ENCODE results near the gene RMND5B. TPM values are rescaled to one million over a fixed set of nuclear protein-coding genes. Genes with fewer than 3 reads are reported as not detected.
A peak's percentile ranks its signal among the peaks of the same experiment; 100 is the strongest.

The RMND5B gene
- total RNA-seq, 2 donors from 2014 or later, result 36.0 to 36.9 TPM

- H3K27ac ChIP-seq (ENCODE audit: low read depth, low read length), result peak overlapping the region; percentile 68
- H3K36me3 Mint-ChIP-seq (ENCODE audit: low read depth), result peaks cover 17% of the 10 kb centered on the region
- peaks cover 12% of the 10 kb centered on the region for H3K4me1 Mint-ChIP-seq
- WGBS, 2 experiments (ENCODE audit: insufficient coverage in 1 of 2, insufficient read length in 1 of 2), result 21 to 37% methylated on average over 6 to 10 of the region's 10 CpGs
- no peak for TF ChIP-seq CTCF (conservative IDR thresholded peaks at IDR 0.05)
- peak overlapping the region; percentile 79 for H3K9ac ChIP-seq (ENCODE audit: extremely low read depth, low read length, poor library complexity, severe bottlenecking)
- H3K4me3 ChIP-seq (ENCODE audit: low read length), result peak overlapping the region; percentile 86
- H3K27ac Mint-ChIP-seq, result peak overlapping the region; percentile 62
- no peaks in the 10 kb centered on the region for H3K9me3 ChIP-seq (ENCODE audit: control insufficient read depth, low read length)
- H3K4me1 ChIP-seq (ENCODE audit: control insufficient read depth, insufficient read depth, low read length), result peaks cover 6% of the 10 kb centered on the region
- peaks cover 18% of the 10 kb centered on the region for H3K36me3 ChIP-seq (ENCODE audit: control insufficient read depth, insufficient read depth, low read length)
- H3K27me3 ChIP-seq (ENCODE audit: control insufficient read depth, insufficient read depth, low read length, poor library complexity, severe bottlenecking), result no peaks in the 10 kb centered on the region
- H3K9me3 Mint-ChIP-seq, result no peaks in the 10 kb centered on the region
- peak overlapping the region; percentile 69 for H3K4me3 Mint-ChIP-seq
- H3K27me3 Mint-ChIP-seq (ENCODE audit: insufficient read depth), result no peaks in the 10 kb centered on the region
- peak; percentile 55 for DNase-seq
Observed at GRCh38 chr5:178131446-178131996, 707 bp downstream of the RMND5B start.

GRCh38 chr5:178136990-178137389, 6.2 kb downstream of the RMND5B start:
- Mint-ChIP-seq H3K9me3 (no peaks in the 10 kb centered on the region), H3K27ac (peak overlapping the region; percentile 28)
- peaks cover 29% of the 10 kb centered on the region for H3K36me3 ChIP-seq (ENCODE audit: control insufficient read depth, insufficient read depth, low read length)

GRCh38 chr5:178137991-178138390, 7.2 kb downstream of the RMND5B start:
- Histone ChIP-seq H3K9me3 (ENCODE audit: control insufficient read depth, low read length) (no peaks in the 10 kb centered on the region), H3K9ac (ENCODE audit: extremely low read depth, low read length, poor library complexity, severe bottlenecking) (no peak overlapping the region), H3K4me1 (ENCODE audit: control insufficient read depth, insufficient read depth, low read length) (no peaks in the 10 kb centered on the region), H3K4me3 (ENCODE audit: low read length) (no peak overlapping the region), H3K27me3 (ENCODE audit: control insufficient read depth, insufficient read depth, low read length, poor library complexity, severe bottlenecking) (no peaks in the 10 kb centered on the region), H3K36me3 (ENCODE audit: control insufficient read depth, insufficient read depth, low read length) (peaks cover 38% of the 10 kb centered on the region), H3K27ac (ENCODE audit: low read depth, low read length) (no peak overlapping the region)
- no peaks in the 10 kb centered on the region for H3K9me3 Mint-ChIP-seq
- peaks cover 46% of the 10 kb centered on the region for H3K36me3 Mint-ChIP-seq (ENCODE audit: low read depth)
- H3K4me3 Mint-ChIP-seq, result no peak overlapping the region
- no peak for TF ChIP-seq CTCF (conservative IDR thresholded peaks at IDR 0.05)
- 96 to 97% methylated on average over 10 to 12 of the region's 12 CpGs for WGBS, 2 experiments (ENCODE audit: insufficient coverage in 1 of 2, insufficient read length in 1 of 2)
- H3K27me3 Mint-ChIP-seq (ENCODE audit: insufficient read depth), result no peaks in the 10 kb centered on the region
- no peak overlapping the region for H3K27ac Mint-ChIP-seq
- no peak for DNase-seq
- no peaks in the 10 kb centered on the region for H3K4me1 Mint-ChIP-seq

More at GRCh38 chr5:178136990-178137389, 6.2 kb downstream of the RMND5B start:
- H3K9ac ChIP-seq (ENCODE audit: extremely low read depth, low read length, poor library complexity, severe bottlenecking), result no peak overlapping the region
- H3K27me3 ChIP-seq (ENCODE audit: control insufficient read depth, insufficient read depth, low read length, poor library complexity, severe bottlenecking), result no peaks in the 10 kb centered on the region
- peaks cover 39% of the 10 kb centered on the region for H3K36me3 Mint-ChIP-seq (ENCODE audit: low read depth)
- no peaks in the 10 kb centered on the region for H3K27me3 Mint-ChIP-seq (ENCODE audit: insufficient read depth)
- H3K4me1 Mint-ChIP-seq, result no peaks in the 10 kb centered on the region
- H3K27ac ChIP-seq (ENCODE audit: low read depth, low read length), result no peak overlapping the region
- TF ChIP-seq CTCF (conservative IDR thresholded peaks at IDR 0.05), result no peak
- no peak overlapping the region for H3K4me3 Mint-ChIP-seq
- no peak overlapping the region for H3K4me3 ChIP-seq (ENCODE audit: low read length)
- no peaks in the 10 kb centered on the region for H3K4me1 ChIP-seq (ENCODE audit: control insufficient read depth, insufficient read depth, low read length)
- H3K9me3 ChIP-seq (ENCODE audit: control insufficient read depth, low read length), result no peaks in the 10 kb centered on the region
- WGBS, 2 experiments (ENCODE audit: insufficient coverage in 1 of 2, insufficient read length in 1 of 2), result 89 to 90% methylated on average over 9 to 10 of the region's 10 CpGs
- no peak for DNase-seq

Data from endodermal cell (in vitro differentiated cells).